AML-193 (cell line): ENCODE data around the gene MTCL3.
A peak's percentile ranks its signal among the peaks of the same experiment; 100 is the strongest.

Source experiments
- DNase-seq, 2 experiments: peaks; one replicate each; lab custom pipeline; 2025; lab: John Stamatoyannopoulos, UW

The MTCL3 gene

DNA sequence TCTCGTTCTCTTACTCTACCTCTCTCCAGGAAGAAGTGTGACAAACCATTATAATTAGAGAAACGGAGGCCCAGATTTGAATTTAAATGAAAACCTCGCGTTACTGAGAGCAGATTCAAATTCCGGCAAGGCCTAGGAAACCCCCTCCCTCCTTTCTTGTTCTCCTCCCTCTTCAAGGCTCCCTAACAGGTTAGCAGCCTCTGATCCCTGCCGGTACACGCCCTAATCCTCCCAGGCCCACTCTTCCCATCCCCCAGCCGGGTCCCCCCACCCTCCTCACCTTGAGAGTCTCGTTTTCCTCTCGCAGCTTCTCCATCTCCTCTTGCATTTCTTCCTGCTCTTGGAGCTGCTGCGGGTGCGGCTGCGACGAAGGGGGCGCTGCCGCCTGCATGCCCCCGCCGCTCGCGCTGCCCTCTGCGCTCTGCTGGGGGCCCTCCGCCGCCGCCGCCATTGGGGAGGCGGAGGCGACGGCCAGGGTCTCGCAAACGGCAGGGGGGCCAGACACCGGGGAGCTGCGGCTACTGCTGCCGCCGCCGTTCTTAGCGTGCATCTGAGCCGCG, 3.8 kb downstream of the MTCL3 start:
- DNase-seq, result no peak

- no peak for DNase-seq
These were observed 4.3 kb downstream of the MTCL3 start for GRCh38 chr6:127514773-127515227.

- DNase-seq, result no peak
These were observed 4.9 kb downstream of the MTCL3 start for GRCh38 chr6:127514179-127514772.

GRCh38 chr6:127513425-127513824, 5.7 kb downstream of the MTCL3 start:
- DNase-seq, result no peak

DNA sequence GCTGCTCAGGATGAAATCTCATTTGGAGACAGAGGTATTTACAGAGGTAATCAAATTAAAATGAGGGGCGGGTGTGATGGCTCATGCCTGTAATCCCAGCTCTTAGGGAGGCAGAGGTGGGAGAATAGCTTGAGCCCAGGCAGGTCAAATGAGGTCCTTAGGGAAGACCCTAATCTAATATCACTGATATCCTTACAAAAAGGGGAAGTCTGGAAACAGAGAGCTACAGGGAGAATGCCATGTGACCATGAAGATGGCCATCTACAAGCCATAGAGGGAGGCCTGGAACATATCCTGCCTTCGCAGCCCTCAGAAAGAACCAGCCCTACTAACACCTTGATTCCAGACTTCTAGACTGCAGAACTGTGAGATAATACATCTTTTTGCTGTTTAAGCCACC, 8.3 kb downstream of the MTCL3 start:
- DNase-seq, result no peak

- no peak for DNase-seq
These were observed 12.2 kb downstream of the MTCL3 start for GRCh38 chr6:127506894-127507293.

- no peak for DNase-seq
These were observed 16.1 kb downstream of the MTCL3 start for GRCh38 chr6:127503022-127503421.

DNA sequence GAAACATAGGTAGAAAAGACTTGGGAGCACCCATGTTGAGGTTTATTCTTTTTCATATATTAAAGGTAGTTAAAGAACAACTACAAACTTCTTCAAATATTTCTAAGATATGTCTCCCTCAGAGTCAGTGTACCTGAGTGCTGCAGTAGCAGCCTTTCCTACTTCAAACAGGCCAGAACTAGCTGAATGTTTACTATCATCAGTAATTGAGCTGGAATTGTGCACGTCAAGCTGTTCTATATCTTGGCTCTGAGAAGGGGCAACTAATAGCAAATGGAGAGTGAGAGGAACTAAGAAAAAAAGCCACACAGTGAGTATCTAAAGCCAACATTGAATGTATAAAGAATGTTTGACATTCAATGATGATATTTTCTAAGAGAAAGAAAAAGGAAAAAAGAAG, 21.7 kb downstream of the MTCL3 start:
- DNase-seq, result no peak

DNA sequence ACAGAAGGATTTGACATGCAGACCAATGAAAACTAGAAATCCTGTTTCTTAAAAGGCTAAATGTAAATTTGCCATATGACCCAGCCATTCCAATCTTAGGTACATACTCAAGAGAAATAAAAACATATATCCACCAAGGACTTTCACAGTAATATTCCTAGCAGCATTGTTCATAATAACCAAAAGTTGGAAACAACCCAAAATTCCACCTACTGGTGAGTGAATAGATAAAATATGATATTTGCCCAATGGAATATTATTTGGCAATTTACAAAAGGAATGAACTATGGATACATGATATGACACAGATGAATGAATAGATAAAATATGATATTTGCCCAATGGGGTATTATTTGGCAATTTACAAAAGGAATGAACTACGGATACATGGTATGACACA, 22.7 kb downstream of the MTCL3 start:
- DNase-seq, result no peak

- DNase-seq, result no peak
These were observed 24.8 kb downstream of the MTCL3 start for GRCh38 chr6:127494240-127494767.

DNA sequence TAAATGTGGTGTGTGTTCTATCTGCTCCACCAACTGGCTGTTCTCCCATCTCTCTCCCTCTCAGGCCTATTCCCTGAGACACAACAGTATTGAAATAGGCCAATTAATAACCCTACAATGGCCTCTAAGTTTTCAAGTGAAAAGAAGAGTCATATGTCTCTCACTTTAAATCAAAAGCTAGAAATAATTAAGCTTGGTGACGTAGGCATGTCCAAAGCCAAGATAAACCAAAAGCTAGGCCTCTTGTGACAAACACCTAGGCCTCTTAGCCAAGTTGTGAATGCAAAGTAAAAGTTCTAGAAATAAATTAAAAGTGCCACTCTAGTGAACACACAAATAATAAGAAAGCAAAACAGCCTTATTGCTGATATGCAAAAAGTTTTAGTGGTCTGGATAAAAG, 29.9 kb downstream of the MTCL3 start:
- DNase-seq, result no peak

GRCh38 chr6:127486934-127487333, 32.2 kb downstream of the MTCL3 start:
- no peak for DNase-seq

DNA sequence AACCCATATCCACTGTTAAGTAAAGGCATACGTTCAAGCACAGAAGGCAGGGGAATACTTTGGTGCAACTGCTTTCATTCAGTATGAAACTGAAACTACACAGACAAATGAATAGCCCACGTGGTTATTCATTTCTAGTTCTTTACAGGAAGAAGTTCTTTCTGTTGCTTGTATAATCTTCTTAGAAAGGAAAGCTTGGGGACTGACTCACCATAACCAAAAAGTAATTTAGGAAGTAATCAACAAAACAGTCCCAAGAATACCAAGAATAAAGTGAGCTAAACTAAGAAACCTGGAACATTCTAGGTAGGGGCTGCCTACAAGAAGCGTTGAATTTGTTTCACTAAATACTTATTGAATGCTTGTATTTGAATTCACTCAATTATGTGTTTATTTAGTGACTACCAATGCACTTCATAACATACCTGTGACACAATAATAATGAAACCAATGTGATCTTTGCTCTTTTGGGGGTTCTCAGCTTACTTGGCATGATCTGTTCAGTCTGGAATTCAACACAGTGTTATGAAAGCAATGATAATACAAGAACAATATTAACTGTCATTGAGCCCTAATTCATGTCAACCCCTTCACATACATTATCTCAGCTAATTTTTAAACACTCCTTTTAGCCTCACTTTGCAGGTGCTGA, 34.8 kb downstream of the MTCL3 start:
- peak; percentile 49 to 63 for DNase-seq

GRCh38 chr6:127483399-127484055, 35.6 kb downstream of the MTCL3 start:
- no peak for DNase-seq

GRCh38 chr6:127482325-127482724, 36.8 kb downstream of the MTCL3 start:
- no peak for DNase-seq

- no peak for DNase-seq
These were observed 37.5 kb downstream of the MTCL3 start for GRCh38 chr6:127481628-127482027.

DNA sequence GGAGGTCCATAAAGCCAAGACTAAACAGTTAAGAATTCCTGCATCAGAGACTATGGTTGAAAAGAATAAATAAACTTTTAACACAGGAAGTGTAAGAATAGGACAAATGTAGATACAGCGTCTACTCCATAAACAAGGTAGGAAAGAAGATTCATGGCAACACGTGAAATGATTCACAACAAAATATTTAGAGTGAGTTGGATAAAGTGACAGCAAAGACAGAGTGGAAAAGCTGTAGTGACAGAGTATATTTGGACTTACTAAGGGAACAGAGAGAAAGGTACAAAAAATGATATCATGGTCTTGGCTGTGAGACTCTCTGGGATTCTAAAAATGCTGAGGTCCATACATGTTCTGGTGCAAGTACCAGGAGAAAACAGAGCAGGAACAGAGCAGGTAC, 38.0 kb downstream of the MTCL3 start:
- no peak for DNase-seq

GRCh38 chr6:127477658-127478057, 41.5 kb downstream of the MTCL3 start:
- no peak for DNase-seq

GRCh38 chr6:127475823-127476176, 43.3 kb downstream of the MTCL3 start:
- no peak for DNase-seq

DNA sequence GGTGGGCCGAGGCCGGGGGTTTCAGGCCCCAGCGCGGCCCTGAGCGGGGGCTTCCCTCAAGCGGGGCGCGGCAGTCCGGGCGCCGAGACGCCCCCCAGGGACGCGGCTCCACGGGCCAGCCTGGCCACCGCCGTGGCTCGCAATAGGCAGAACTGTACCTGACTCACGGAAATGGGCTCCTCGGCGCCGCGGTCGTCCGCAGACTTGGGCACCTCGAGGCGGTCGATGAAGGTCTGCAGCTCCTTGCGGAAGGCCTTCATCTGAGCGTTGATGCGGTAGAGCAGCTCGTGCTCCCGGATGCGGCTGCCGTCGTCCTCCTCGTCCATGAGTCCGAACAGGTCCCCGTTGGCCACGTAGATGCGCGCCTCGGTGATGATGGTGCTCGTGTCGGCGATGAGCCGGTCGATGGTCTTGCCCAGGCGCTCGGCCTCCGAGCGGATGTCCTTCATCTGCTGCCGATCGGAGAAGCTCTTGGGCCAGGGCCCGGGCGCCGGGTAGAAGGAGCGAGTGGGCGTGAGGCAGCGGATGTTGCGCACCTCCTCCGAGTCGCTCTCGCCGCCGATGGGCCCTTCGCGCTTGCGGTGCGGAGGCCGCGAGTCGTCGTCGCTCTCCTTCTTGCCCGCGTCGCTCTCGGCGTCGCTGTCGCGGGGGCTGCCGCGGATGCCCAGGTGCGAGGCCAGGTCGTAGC, 43.9 kb downstream of the MTCL3 start:
- DNase-seq, result no peak

GRCh38 chr6:127471379-127472255, 47.5 kb downstream of the MTCL3 start:
- DNase-seq, result no peak
